Neuronal stem cell (in vitro differentiated cells): ENCODE measurements around the gene KLK11.

Experiments used
- DNase-seq: peaks from one replicate; pipeline ENCODE4 v3.0.0-alpha.2; 2013; ENCODE audit warnings: low spot score
- H2AFZ ChIP-seq: one replicate; pipeline ENCODE4 v1.6.1; 2013; ENCODE audit warnings: mild to moderate bottlenecking, low read length, inconsistent platforms
- H2AK5ac ChIP-seq: 2 replicates; pipeline ENCODE4 v1.6.1; 2013; ENCODE audit warnings: low read depth, mild to moderate bottlenecking, inconsistent platforms, low read length, moderate library complexity, mixed read lengths
- H2BK120ac ChIP-seq: 2 replicates; pipeline ENCODE4 v1.6.1; 2013; ENCODE audit warnings: low read depth, mild to moderate bottlenecking, inconsistent platforms, low read length, moderate library complexity, mixed read lengths
- H2BK12ac ChIP-seq: one replicate; pipeline ENCODE4 v1.6.1; 2013; ENCODE audit warnings: low read length, inconsistent platforms
- H2BK15ac ChIP-seq: 2 replicates; pipeline ENCODE4 v1.6.1; 2013; ENCODE audit warnings: mild to moderate bottlenecking, low read length, inconsistent platforms, mixed read lengths
- H2BK5ac ChIP-seq: one replicate; pipeline ENCODE4 v1.6.1; 2013; ENCODE audit warnings: inconsistent platforms, mild to moderate bottlenecking, low read length, moderate library complexity
- H3K14ac ChIP-seq: one replicate; pipeline ENCODE4 v1.6.1; 2013; ENCODE audit warnings: low read length, inconsistent platforms
- H3K18ac ChIP-seq: 2 replicates; pipeline ENCODE4 v1.6.1; 2013; ENCODE audit warnings: low read length, inconsistent platforms
- H3K23ac ChIP-seq: 2 replicates; pipeline ENCODE4 v1.6.1; 2013; ENCODE audit warnings: low read depth, mild to moderate bottlenecking, mixed read lengths, low read length, inconsistent platforms; ENCODE audit not compliant: poor library complexity
- H3K27ac ChIP-seq: replicated peaks from 3 replicates; pipeline ENCODE4 v1.5.1; 2013; ENCODE audit warnings: low read length, inconsistent platforms
- H3K27me3 ChIP-seq, 3 experiments: 2 replicates each; pipeline ENCODE4 v1.6.1; 2013; ENCODE audit warnings: low read length in 3 of 3, mild to moderate bottlenecking in 2 of 3, inconsistent platforms in 1 of 3, low read depth in 1 of 3, mixed read lengths in 1 of 3, moderate library complexity in 1 of 3; ENCODE audit not compliant: control insufficient read depth in 3 of 3, insufficient read depth in 3 of 3
- H3K36me3 ChIP-seq, 2 donors: replicated peaks in 1 of 2; 2 replicates each; pipeline ENCODE4 v1.6.1; 2013; ENCODE audit warnings: low read length in 2 of 2; ENCODE audit not compliant: control insufficient read depth in 2 of 2, insufficient read depth in 2 of 2
- H3K4ac ChIP-seq: 2 replicates; pipeline ENCODE4 v1.6.1; 2013; ENCODE audit warnings: inconsistent platforms, mild to moderate bottlenecking, low read length, moderate library complexity
- H3K4me1 ChIP-seq, 2 donors: 1 replicate in 1 of 2; 2 replicates in 1 of 2; pipeline ENCODE4 v1.6.1; 2013; ENCODE audit warnings: low read length in 2 of 2, low read depth in 1 of 2; ENCODE audit not compliant: control insufficient read depth in 2 of 2, insufficient read depth in 1 of 2
- H3K4me2 ChIP-seq: one replicate; pipeline ENCODE4 v1.6.1; 2013; ENCODE audit warnings: mild to moderate bottlenecking, low read length, inconsistent platforms; ENCODE audit not compliant: insufficient read depth, poor library complexity, severe bottlenecking
- H3K4me3 ChIP-seq, 2 donors: 2 replicates each; pipeline ENCODE4 v1.5.1; 2013; ENCODE audit warnings: low read length in 2 of 2, mild to moderate bottlenecking in 2 of 2, inconsistent platforms in 1 of 2, moderate library complexity in 1 of 2
- H3K79me1 ChIP-seq: one replicate; pipeline ENCODE4 v1.6.1; 2013; ENCODE audit warnings: low read depth, mild to moderate bottlenecking, inconsistent platforms, low read length, moderate library complexity
- H3K9ac ChIP-seq: one replicate; pipeline ENCODE4 v1.6.1; 2013; ENCODE audit warnings: mild to moderate bottlenecking, low read depth, low read length, inconsistent platforms; ENCODE audit not compliant: poor library complexity
- H3K9me3 ChIP-seq, 2 donors: replicated peaks in 1 of 2; 2 replicates each; pipeline versions ENCODE3 to v1.6.1; 2013; ENCODE audit warnings: low read length in 2 of 2, mild to moderate bottlenecking in 2 of 2, inconsistent platforms in 1 of 2, low read depth in 1 of 2, mixed read lengths in 1 of 2, moderate library complexity in 1 of 2; ENCODE audit not compliant: control insufficient read depth in 2 of 2, insufficient read depth in 1 of 2
- H4K8ac ChIP-seq: one replicate; pipeline ENCODE4 v1.6.1; 2013; ENCODE audit warnings: low read depth, mild to moderate bottlenecking, inconsistent platforms, low read length, moderate library complexity
- H4K91ac ChIP-seq: one replicate; pipeline ENCODE4 v1.6.1; 2013; ENCODE audit warnings: low read length, low read depth, mild to moderate bottlenecking, inconsistent platforms; ENCODE audit not compliant: poor library complexity
- WGBS, 2 donors: extraction: QIAGEN DNeasy Blood & Tissue Kit; methylation state at CpG; one replicate each; pipeline ENCODE4 v1.1.7; 2013; ENCODE audit warnings: missing lambda C conversion rate in 2 of 2, mixed read lengths in 1 of 2; ENCODE audit not compliant: insufficient read length in 2 of 2, insufficient replicate concordance in 1 of 2; ENCODE audit errors: extremely low coverage in 2 of 2; 5-methylcytosine and 5-hydroxymethylcytosine counted together

KLK11 gene

DNA sequence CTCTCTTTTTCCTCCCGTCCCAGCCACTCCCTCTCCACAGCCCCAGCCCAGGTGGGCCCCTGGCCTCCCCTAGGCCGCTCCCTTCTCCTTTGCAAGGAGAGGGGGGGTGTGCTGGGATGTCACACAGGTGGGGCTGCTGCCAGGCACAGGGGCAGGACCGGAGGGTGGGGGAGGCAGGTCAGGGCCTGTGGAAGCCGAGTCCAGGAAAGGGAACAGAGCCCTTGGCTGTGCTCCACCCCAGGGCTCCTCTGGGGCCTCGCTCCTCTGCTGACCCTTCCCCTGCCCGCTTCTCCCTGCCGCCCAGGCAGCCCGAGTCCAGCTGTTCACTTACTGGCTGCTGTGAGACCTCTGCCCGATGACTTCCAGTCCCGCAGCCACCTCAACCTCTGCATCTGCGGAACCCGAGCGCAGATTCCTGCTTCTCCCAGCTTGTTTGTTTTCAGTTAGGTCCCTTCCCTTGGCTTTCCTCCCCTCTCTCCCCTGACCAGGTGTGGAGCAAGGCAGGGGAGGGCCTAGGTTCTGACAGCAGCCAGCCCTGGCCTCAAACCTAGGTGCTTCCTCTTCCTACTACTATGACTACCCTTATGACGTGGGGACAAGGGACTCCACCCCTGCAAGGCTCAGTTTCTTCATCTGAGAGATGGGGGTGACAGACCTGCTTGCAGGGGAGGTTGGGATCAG lies 850 bp upstream of the KLK11 start:
- H3K4ac ChIP-seq: no peak overlapping the region
- no peak overlapping the region for H4K91ac ChIP-seq
- H3K18ac ChIP-seq: peak overlapping the region; percentile 35
- H3K9ac ChIP-seq: no peak overlapping the region
- peaks cover 1% of the 10 kb centered on the region for H3K79me1 ChIP-seq
- peak overlapping the region; percentile 51 for H3K23ac ChIP-seq
- H3K36me3 ChIP-seq: no peaks in the 10 kb centered on the region
- H2BK5ac ChIP-seq: no peak overlapping the region
- no peak overlapping the region for H3K27ac ChIP-seq
- no peak overlapping the region for H3K14ac ChIP-seq
- H3K4me1 ChIP-seq: peaks cover 0 to 14% of the 10 kb centered on the region in 2 donors
- peaks cover 0 to 49% (median 0%) of the 10 kb centered on the region in 3 experiments for H3K27me3 ChIP-seq
- peak overlapping the region; percentile 65 for H2BK120ac ChIP-seq
- peaks cover 0 to 2% of the 10 kb centered on the region in 2 donors for H3K9me3 ChIP-seq
- H4K8ac ChIP-seq: no peak overlapping the region
- H2BK12ac ChIP-seq: no peak overlapping the region
- H2AK5ac ChIP-seq: peak overlapping the region; percentile 51
- no CpG with 5 or more reads among the region's 14 CpGs for WGBS, 2 donors
- no peak overlapping the region for H3K4me2 ChIP-seq
- H2AFZ ChIP-seq: no peak overlapping the region
- DNase-seq: no peak
- H3K4me3 ChIP-seq: no peak overlapping the region
- H2BK15ac ChIP-seq: peak overlapping the region; percentile 52

DNA sequence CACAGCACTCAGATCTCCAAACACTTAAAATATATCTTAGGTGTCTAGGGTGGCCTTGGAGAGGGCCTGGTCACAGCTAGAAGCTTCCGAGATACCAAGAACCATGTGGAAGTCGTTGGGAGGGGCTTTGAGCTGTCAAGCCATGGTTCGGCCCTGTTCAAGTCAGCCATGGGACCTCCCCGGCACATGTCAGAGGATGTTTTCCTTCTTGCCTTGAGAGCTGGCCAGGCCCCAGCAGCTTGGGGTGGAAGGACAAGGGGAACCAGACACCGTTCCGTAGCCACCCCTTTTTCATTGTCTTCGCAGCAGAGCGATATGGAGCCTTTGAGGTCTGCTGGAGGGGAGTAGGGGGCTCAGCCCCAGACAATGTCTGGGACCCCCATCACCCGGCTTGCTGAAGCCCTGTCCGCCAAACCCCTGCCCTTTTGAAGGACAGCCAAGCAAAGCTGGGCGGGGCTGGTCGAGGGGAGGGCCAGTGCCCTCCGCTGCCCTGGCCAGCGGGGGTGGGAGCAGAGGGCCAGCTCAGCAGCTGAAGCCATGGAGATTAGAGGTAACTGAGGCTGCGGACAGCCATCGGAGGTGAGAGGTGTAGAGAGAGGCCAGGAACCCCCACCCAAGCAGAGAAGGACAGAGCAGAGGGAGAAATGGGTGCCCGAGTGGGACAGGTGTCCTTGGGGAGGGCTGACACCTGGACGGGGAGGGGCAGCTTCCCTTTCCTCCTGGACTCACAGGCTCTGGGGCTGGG lies 435 bp downstream of the KLK11 start:
- peaks cover 0 to 57% (median 0%) of the 10 kb centered on the region in 3 experiments for H3K27me3 ChIP-seq
- peaks cover 0 to 16% of the 10 kb centered on the region in 2 donors for H3K4me1 ChIP-seq
- H2AK5ac ChIP-seq: peak overlapping the region; percentile 81
- H3K9me3 ChIP-seq: peaks cover 0 to 2% of the 10 kb centered on the region in 2 donors
- H3K27ac ChIP-seq: no peak overlapping the region
- peak overlapping the region; percentile 59 for H3K14ac ChIP-seq
- H3K18ac ChIP-seq: peak overlapping the region; percentile 82
- no peak overlapping the region for H4K91ac ChIP-seq
- H2BK120ac ChIP-seq: no peak overlapping the region
- H3K4me2 ChIP-seq: no peak overlapping the region
- no peak for DNase-seq
- peaks cover 1% of the 10 kb centered on the region for H3K79me1 ChIP-seq
- peak overlapping the region; percentile 79 for H2BK5ac ChIP-seq
- no CpG with 5 or more reads among the region's 18 CpGs for WGBS, 2 donors
- no peak overlapping the region for H2AFZ ChIP-seq
- peak overlapping the region; percentile 56 for H3K23ac ChIP-seq
- peak overlapping the region; percentile 30 for H3K4ac ChIP-seq
- H4K8ac ChIP-seq: no peak overlapping the region
- peak overlapping the region; percentile 66 for H3K9ac ChIP-seq
- no peaks in the 10 kb centered on the region for H3K36me3 ChIP-seq
- no peak overlapping the region for H3K4me3 ChIP-seq
- no peak overlapping the region for H2BK12ac ChIP-seq
- peak overlapping the region; percentile 63 for H2BK15ac ChIP-seq

DNA sequence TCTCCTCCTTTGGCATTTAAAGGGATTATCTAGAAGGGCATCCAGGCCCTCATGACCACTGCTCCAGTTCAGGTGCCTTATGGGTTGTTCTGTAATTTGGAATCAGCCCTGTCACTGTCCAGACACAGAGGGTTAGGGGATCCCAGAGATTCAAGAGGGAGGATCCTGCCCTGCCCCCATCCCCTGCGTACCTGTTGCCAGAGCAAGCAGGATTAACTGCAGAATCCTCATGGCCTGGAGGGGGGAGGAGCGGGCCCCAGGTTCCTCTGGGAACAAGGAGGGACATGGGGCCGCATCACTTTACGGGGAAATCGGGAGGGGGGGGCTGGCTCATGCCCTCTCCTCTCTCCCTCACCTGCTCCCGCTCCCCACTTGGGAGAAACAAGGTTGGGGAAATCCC lies 1.0 kb downstream of the KLK11 start:
- H3K9ac ChIP-seq: no peak overlapping the region
- no peak overlapping the region for H3K4ac ChIP-seq
- no peak overlapping the region for H4K8ac ChIP-seq
- H3K79me1 ChIP-seq: peaks cover 1% of the 10 kb centered on the region
- no peak overlapping the region for H3K27ac ChIP-seq
- no CpG with 5 or more reads among the region's 6 CpGs for WGBS, 2 donors
- no peak overlapping the region for H3K4me3 ChIP-seq
- no peaks in the 10 kb centered on the region for H3K36me3 ChIP-seq
- H3K4me1 ChIP-seq: peaks cover 0 to 16% of the 10 kb centered on the region in 2 donors
- H2BK12ac ChIP-seq: no peak overlapping the region
- H3K23ac ChIP-seq: no peak overlapping the region
- no peak overlapping the region for H2BK5ac ChIP-seq
- no peak for DNase-seq
- no peak overlapping the region for H3K4me2 ChIP-seq
- H2BK120ac ChIP-seq: no peak overlapping the region
- no peak overlapping the region for H3K18ac ChIP-seq
- H2BK15ac ChIP-seq: no peak overlapping the region
- H4K91ac ChIP-seq: no peak overlapping the region
- H2AFZ ChIP-seq: no peak overlapping the region
- H3K9me3 ChIP-seq: no peaks in the 10 kb centered on the region
- no peak overlapping the region for H3K14ac ChIP-seq
- peaks cover 0 to 59% (median 1%) of the 10 kb centered on the region in 3 experiments for H3K27me3 ChIP-seq
- H2AK5ac ChIP-seq: no peak overlapping the region

DNA sequence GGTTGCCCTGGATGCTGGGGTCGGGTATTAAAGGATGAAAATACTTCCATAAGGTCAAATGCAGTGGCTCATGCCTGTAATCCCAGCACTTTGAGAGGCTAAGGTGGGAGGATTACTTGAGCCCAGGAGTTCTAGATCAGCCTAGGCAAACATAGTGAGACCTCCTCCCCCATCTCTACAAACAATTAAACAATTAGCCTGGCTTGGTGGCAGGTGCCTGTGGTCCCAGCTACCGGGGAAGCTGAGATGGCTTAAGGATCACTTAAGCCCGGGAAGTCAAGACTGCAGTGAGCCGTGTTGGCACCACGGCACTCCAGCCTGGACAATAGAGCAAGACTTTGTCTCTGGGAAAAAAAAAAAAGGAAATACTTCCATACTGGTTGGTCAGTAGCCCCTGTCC lies 1.5 kb downstream of the KLK11 start:
- Histone ChIP-seq H3K4me3 (no peak overlapping the region), H3K4me1 (peaks cover 0 to 16% of the 10 kb centered on the region in 2 donors), H3K27me3 (peaks cover 0 to 63% (median 6%) of the 10 kb centered on the region in 3 experiments), H2BK15ac (no peak overlapping the region), H3K4ac (no peak overlapping the region), H3K4me2 (no peak overlapping the region), H3K14ac (no peak overlapping the region), H2AK5ac (no peak overlapping the region), H3K18ac (peak overlapping the region; percentile 53), H2BK12ac (no peak overlapping the region), H4K8ac (no peak overlapping the region), H3K36me3 (no peaks in the 10 kb centered on the region), H3K9me3 (no peaks in the 10 kb centered on the region), H4K91ac (no peak overlapping the region), H3K9ac (no peak overlapping the region), H2BK120ac (no peak overlapping the region), H2AFZ (no peak overlapping the region), H3K23ac (no peak overlapping the region), H2BK5ac (no peak overlapping the region), H3K79me1 (peaks cover 1% of the 10 kb centered on the region), H3K27ac (no peak overlapping the region)
- no CpG with 5 or more reads among the region's 5 CpGs for WGBS, 2 donors
- no peak for DNase-seq
